ENCODE results near the gene IRF5. TPM values are rescaled to one million over a fixed set of nuclear protein-coding genes. Genes with fewer than 3 reads are reported as not detected.

IRF5 gene
- total RNA-seq, 2 experiments from 2014 or later: 8.2 to 21.9 TPM

DNA sequence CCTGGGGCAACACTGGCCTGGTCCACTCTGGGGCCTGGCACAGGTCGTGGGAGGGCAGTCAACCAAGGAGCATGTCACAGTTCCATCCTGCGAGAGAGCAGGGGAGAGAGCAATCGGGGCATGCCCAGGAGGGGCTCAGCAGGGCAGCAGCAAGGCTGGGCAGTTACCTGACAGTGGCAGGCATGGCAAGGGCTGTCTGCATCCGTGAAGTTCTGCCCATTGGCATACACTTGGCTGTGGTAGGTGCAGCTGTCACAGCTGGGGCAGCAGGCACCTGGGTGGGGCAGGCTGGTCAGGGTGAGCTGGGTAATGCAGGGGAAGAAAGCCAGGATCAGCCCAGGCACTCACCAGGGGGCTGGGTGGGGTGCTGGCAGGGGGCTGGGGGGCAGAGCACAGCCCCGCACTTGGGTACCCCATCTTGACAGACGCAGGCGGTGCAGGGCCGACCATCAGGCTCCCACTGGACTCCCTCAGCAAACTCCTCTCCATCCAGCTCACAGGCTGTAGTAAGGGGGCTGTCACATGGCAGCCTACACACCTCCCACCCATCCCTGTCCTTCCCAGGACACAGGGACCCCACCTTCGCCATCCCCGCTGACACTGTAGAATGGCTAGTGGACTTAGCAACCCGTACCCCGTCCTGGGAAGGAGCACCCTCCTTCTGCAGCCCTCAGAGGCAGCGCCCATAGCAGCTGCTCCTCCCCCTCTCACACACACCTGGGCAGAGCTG lies 45.0 kb upstream of the IRF5 start:
- intact Hi-C loops (cut with micrococcal nuclease; ENCODE audit: unreplicated experiment): no loop called here

DNA sequence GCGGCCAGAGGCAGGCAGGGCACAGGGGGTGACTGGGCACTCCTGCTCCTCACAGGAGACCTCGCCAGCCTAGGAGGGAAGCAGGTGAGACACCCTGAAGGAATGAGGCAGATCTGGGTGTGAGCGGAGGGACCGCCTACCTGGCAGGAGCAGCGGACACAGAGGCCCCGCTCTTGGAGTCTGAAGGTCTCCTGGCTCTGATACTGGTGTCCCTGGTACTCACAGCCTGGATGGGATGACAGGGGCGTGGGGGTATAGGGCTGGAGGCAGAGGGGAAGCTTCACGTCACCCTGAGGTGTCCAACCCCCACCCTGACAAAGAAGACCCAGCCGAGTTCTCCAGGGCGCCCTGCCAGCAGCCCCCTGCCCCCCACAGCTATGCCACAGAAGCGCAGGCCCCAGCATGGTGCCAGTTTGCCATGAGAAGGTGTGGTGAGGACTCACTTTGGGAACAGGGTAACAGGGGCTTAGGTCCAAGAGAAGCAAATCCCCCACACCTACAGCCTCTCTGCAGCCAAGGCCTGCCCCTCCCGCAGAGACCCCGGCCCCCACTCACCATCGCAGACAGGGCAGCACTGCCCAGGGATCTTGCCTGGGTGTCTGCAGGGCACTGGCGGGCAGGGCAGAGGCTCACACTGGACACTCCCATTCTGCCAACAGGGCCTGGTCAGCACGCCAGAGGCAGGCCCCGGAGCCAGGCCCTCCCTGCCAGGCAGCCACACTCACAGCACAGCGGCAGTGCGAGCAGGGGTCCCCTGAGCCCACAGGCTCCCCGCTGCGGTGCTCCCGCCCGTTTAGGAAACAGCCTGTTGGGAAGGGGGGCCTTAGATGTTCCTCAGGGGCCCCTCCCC lies 44.3 kb upstream of the IRF5 start:
- H2AFZ ChIP-seq (ENCODE audit: low read length): no peak overlapping the region
- H3K9me2 ChIP-seq (ENCODE audit: insufficient read depth, low read length): no peaks in the 10 kb centered on the region
- ChIA-PET POLR2A (no interaction called here), CTCF (ENCODE audit: unreplicated experiment) (no interaction called here)
- no peak overlapping the region for H3K27ac ChIP-seq (ENCODE audit: low read depth, low read length, poor library complexity, severe bottlenecking)
- no peaks in the 10 kb centered on the region for H3K4me1 ChIP-seq (ENCODE audit: insufficient read depth, low read length, poor library complexity, severe bottlenecking)
- peaks cover 1% of the 10 kb centered on the region for H3K9me3 ChIP-seq (ENCODE audit: low read length)
- DNase-seq (ENCODE audit: low spot score): no peak
- no peaks in the 10 kb centered on the region for H3K79me2 ChIP-seq (ENCODE audit: insufficient read depth, low read depth, low read length)
- intact Hi-C loops (cut with micrococcal nuclease; ENCODE audit: unreplicated experiment): no loop called here
- H3K4me3 ChIP-seq (ENCODE audit: low read depth, low read length, poor library complexity, severe bottlenecking): no peak overlapping the region
- H4K20me1 ChIP-seq (ENCODE audit: insufficient read depth, low read length): no peaks in the 10 kb centered on the region
- H3K4me2 ChIP-seq (ENCODE audit: low read length): no peak overlapping the region
- TF ChIP-seq, protein P1, sequence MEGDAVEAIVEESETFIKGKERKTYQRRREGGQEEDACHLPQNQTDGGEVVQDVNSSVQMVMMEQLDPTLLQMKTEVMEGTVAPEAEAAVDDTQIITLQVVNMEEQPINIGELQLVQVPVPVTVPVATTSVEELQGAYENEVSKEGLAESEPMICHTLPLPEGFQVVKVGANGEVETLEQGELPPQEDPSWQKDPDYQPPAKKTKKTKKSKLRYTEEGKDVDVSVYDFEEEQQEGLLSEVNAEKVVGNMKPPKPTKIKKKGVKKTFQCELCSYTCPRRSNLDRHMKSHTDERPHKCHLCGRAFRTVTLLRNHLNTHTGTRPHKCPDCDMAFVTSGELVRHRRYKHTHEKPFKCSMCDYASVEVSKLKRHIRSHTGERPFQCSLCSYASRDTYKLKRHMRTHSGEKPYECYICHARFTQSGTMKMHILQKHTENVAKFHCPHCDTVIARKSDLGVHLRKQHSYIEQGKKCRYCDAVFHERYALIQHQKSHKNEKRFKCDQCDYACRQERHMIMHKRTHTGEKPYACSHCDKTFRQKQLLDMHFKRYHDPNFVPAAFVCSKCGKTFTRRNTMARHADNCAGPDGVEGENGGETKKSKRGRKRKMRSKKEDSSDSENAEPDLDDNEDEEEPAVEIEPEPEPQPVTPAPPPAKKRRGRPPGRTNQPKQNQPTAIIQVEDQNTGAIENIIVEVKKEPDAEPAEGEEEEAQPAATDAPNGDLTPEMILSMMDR (conservative IDR thresholded peaks at IDR 0.05; ENCODE audit: low read length): no peak
- TF ChIP-seq EZH2phosphoT487 (IDR thresholded peaks at IDR 0.05; ENCODE audit: borderline replicate concordance, low read depth, low read length): no peak
- BruUV-seq (replicated peaks): no TSS peak
- no peaks in the 10 kb centered on the region for H3K36me3 ChIP-seq (ENCODE audit: insufficient read depth, low read length)

More for the DNA sequence above, 45.0 kb upstream of the IRF5 start:
- no peak for DNase-seq (ENCODE audit: low spot score)
- POLR2A ChIA-PET: interaction anchor here (0.6 kb wide), 1 partner anchor 76 kb away, joined by 3 read pairs; no protein-coding TSS in a partner anchor
- H3K27ac ChIP-seq (ENCODE audit: low read depth, low read length, poor library complexity, severe bottlenecking): no peak overlapping the region
- no peak overlapping the region for H3K4me3 ChIP-seq (ENCODE audit: low read depth, low read length, poor library complexity, severe bottlenecking)
- H3K9me3 ChIP-seq (ENCODE audit: low read length): no peaks in the 10 kb centered on the region
- no peak overlapping the region for H3K4me2 ChIP-seq (ENCODE audit: low read length)
- no peaks in the 10 kb centered on the region for H3K9me2 ChIP-seq (ENCODE audit: insufficient read depth, low read length)
- H3K79me2 ChIP-seq (ENCODE audit: insufficient read depth, low read depth, low read length): no peaks in the 10 kb centered on the region
- H3K4me1 ChIP-seq (ENCODE audit: insufficient read depth, low read length, poor library complexity, severe bottlenecking): no peaks in the 10 kb centered on the region
- H2AFZ ChIP-seq (ENCODE audit: low read length): no peak overlapping the region
- no TSS peak for BruUV-seq (replicated peaks)
- CTCF ChIA-PET (ENCODE audit: unreplicated experiment): interaction anchor here (0.6 kb wide), 2 partner anchors 76 to 253 kb away, joined by 9 to 10 read pairs; no protein-coding TSS in a partner anchor
- no peak for TF ChIP-seq EZH2phosphoT487 (IDR thresholded peaks at IDR 0.05; ENCODE audit: borderline replicate concordance, low read depth, low read length)
- TF ChIP-seq, protein P1 (conservative IDR thresholded peaks at IDR 0.05; ENCODE audit: low read length): no peak
- H3K36me3 ChIP-seq (ENCODE audit: insufficient read depth, low read length): no peaks in the 10 kb centered on the region
- H4K20me1 ChIP-seq (ENCODE audit: insufficient read depth, low read length): no peaks in the 10 kb centered on the region

All from OCI-LY7 (cell line).